Measurements from ENCODE around the gene ZDHHC1.

Gene ZDHHC1

GRCh38 chr16:67407176-67407787 is 9.0 kb downstream of the ZDHHC1 start:
- no peak for FAIRE-seq

DNA sequence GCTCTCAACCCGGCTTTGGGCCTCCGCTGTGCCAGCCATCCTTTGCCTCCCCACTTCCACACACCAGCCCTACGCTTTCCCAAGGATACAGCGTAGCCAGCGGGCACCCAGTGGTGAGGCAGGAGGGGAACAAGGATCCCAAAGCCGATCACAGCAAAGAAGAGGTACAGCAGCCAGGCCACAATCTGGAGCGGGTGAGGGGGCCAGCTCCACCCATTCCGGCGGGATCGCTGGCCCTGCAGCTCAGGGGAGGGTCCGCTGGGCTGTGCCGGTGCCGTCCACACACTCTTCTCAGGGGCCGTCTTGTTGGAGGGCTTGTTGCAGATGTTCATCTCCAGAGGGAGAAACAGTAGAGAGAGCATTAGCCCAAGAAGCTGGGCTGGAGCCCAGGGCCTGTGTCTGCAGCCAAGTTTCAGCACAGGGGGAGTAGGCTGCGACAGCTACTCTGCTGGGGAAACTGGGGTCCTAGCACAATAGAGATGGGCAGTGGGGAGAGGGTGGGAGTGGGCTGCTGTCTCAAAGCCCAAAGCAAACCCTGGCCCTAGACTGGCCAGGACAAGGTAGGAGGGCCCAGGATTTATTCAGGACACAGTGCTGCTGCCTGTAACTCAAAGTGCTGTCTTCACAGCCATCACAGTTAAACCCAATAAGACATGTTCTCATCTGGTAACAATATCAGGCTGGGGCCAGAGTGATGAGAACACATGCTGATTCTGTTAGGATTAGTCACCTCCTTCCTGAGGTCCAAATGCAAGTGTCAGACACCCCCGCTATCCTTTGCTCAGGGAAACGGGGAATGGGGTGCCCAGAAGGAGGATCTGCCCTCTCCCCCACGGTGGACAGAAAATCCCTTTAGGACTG is 9.9 kb downstream of the ZDHHC1 start:
- FAIRE-seq: no peak

DNA sequence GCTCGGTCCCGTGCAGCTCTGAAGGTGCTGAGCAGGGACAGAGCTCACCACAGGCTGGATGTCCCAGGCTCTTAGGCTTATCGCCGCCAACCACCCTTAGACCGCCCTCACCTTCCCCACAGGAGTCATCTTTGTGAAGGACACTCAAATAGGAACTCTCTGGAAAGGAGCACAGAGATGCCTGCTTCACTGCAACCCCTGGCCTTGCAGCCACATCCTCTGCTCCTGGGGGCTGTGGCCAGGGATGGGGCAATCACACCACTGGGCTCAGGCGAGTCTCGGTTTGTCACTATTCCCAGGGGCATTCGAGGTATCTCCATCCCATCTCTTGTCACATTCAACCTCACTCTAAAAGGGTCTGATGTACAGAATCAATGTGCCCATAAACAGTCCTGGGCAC is 10.9 kb downstream of the ZDHHC1 start:
- FAIRE-seq: no peak

DNA sequence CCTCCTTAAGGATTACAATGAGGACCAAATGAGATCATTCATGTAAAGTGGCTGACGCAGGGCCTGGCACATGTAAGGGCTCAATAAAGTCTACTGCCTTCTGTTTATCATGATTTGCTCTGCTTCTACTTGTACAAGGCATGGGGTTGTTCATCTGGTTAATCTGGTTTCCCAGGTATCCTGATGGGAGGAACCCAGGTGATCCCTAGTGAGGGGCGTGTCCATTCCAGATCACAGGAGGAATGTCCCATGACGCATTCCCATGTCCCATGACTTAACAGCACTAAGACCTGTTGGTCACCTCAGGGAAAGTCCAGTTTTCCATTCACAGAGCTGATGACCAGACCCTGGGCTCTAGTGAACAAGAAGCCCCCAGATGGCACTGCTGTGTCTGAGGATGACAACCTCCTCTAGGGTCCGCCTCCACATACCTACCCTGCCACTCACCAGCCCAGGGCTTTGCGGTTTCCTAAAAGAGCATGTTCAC is 11.5 kb downstream of the ZDHHC1 start:
- FAIRE-seq: no peak

GRCh38 chr16:67403976-67404555 is 12.2 kb downstream of the ZDHHC1 start:
- no peak for FAIRE-seq

DNA sequence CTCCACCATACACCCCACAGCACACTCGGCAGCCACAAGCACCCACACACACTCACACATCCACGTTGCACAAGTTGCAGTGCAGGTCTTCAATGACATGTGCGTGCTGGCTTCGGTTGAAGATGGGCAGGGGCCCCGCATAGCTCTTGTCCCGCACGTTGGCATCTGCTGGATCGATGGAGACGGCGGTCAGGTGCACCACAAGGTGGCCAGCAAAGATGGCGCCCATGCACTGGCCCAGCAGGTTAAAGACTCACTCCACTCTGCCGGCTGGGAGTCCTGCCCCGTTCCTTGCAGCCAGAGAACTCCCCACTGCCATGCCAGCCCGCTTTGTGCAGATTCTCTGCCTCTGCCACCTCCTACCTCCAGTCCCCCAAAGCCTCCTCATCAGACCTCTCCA is 15.4 kb downstream of the ZDHHC1 start:
- FAIRE-seq: no peak

DNA sequence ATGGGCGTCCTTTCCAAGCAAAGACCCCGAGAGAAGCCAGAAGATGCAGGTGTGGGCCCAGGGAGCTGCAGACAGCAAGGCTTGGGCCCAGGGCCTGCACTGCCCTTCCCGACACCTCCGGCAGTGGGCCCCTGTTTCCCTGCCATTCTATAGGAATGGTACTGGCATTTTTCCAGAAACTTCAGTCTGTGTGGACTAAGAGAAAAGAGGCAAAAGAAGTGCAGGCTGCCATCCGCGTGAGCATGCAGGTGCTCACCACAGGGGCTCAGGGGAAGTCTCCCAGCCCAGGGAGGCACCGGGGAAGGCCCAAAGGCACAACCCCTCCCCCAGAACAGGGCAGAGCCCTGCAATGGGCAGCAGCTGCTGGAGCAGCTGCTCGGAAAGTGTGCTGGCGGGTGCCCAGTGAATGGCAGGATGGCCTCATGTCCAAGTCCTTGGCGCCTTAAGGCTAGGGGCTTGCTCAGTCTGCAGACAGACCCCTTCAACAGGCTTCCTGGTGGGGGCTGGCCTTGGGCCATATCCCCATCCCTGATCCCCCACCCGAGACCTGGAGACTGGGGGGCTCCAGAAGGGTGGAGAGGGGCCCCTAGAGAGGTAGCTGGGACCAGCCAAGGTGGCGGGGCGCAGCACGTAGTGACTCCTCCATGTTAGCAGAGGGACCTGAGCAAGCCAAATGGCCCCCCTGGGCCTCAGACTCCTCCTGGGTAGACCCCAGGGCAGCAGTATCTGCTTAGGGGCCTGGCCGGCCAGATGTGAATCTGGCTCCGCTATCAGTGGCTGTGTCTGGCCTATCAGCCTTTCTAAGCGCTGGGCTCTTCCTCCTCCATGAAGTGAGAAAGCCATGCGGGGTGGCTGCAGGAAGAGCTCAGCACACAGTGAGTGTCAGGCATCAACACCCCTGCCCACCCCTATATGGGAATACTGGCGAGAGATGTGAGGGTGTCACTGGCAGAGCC is 16.2 kb downstream of the ZDHHC1 start:
- FAIRE-seq: no peak

- FAIRE-seq: no peak
Observed at GRCh38 chr16:67399218-67399733, 17.0 kb downstream of the ZDHHC1 start.

GRCh38 chr16:67398546-67399217 is 17.6 kb downstream of the ZDHHC1 start:
- FAIRE-seq: no peak

GRCh38 chr16:67397812-67398545 is 18.3 kb downstream of the ZDHHC1 start:
- no peak for FAIRE-seq

- no peak for FAIRE-seq
Observed at GRCh38 chr16:67397036-67397801, 19.1 kb downstream of the ZDHHC1 start.

DNA sequence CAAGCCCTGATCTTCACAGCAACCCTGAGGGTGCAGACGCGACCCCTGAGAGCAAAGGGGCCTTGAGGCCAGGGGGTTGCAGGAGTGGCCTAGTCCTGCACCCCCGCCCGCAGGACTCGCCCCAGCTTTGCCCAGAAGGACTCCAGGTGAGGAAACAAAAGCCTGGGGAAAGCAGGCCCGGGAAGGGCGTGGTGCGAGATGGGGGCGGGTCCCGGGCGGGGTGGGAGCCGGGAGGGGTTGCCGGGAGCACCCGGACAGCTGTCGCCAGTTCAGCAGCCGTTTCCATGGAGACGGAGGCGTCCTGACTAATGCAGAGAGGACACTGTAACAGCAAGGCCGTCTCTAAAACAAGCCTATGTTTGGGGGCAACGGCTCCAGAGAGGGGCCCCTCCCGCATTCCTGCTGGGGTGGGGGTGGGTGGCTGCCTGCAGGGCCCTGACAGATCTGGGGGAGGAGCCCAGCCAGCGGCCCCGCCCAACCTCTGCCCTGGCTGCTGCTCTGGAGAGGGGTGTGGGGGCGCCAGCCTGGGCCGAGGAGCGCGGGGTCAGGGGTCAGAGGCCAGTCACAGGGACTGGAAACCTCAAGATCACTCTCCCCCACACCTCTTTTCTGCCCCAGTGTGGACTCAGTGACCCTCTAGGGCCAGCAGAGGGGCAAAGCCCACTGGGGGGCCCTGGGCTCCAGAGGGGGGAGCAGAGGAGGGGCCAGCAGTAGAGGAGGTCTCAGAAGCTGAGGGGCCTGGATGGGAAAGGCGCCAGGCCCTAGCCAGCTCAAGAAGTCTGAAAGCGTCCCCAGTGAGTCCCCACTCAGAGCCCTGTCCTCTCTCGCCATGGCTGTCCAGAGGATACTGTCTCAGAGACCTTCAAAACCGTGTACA is 19.9 kb downstream of the ZDHHC1 start:
- FAIRE-seq: no peak

GRCh38 chr16:67395458-67396158 is 20.7 kb downstream of the ZDHHC1 start:
- no peak for FAIRE-seq

DNA sequence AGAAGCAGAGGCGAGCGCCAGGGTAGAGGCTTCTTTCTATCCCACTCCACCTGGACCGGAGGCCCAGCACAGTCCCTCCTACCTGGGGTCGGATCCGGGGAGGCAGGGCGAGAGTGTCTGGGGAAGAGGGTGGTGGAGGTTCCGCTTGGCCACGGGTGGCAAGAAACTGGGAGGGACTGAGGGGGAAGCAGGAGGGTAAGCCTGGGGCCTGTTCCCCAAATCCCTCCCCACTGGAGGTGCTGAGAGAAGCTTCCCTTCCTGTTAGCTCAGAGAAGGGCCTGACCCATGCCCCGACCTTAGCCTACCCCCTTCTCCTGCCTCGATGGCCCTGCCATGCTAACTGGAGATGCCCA is 21.2 kb downstream of the ZDHHC1 start:
- FAIRE-seq: no peak

DNA sequence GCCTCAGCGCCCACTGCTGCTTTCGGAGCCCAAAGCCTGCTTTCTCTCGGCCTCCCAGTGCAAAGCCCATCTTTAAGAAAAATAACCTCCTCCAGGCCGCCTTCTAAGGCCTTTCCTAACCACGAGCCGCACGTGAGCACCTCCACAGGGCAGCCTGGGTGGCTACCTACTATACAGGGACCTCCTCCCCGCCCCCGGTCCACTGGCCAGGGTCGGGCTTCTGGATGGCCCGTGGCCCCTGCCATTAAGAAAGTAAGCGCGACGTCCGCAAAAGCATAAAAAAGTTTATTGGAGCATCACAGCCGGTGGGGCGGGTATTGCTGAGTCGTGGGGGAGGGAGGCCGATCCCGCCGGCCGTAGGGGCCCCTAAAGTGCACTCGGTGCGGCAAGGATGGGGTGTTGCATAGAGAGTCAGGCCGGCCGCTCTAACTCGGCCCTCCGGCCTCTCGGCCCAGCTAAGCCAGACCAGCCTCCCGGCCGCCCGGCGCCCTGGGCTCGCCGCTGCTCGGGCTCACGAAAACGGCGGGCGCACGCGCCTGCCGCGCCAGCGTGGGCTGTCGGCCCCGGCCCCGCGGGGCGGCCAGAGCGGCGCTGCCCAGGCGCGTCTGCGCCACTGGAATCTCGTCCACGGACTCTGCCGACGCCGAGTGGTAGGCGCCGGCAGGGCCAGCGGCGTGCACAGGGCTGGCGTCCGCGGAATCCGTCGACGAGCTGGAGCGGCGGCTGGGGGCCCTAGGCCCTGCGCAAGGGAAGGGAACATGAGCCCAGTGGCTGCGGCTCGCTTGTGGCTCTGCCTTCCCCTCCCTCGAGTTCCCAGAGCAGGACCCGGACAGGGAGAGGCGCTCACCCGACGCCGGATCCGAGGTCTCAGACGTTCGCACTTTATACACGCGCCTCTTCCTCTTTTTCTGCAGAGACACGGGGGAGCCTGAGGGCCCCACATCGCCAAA is 21.8 kb downstream of the ZDHHC1 start:
- no peak for FAIRE-seq

DNA sequence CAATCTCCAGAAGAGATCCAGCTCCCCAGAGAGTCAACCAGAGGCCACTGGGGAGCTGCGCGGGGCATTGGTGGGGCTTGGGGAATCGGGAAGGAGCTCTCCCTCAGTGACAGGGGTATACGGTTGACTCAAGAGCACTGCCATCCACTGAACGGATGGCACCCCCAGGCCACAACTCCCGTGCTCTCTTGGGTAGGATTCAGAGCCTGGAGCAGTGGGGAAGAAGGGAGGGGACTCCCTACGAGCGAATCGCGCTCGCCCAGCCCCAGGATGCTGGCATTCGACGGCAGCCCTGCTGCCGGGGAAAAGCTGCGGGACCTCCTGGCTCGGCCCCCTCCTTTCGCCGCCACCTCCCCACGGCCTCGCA is 22.5 kb downstream of the ZDHHC1 start:
- FAIRE-seq: no peak

DNA sequence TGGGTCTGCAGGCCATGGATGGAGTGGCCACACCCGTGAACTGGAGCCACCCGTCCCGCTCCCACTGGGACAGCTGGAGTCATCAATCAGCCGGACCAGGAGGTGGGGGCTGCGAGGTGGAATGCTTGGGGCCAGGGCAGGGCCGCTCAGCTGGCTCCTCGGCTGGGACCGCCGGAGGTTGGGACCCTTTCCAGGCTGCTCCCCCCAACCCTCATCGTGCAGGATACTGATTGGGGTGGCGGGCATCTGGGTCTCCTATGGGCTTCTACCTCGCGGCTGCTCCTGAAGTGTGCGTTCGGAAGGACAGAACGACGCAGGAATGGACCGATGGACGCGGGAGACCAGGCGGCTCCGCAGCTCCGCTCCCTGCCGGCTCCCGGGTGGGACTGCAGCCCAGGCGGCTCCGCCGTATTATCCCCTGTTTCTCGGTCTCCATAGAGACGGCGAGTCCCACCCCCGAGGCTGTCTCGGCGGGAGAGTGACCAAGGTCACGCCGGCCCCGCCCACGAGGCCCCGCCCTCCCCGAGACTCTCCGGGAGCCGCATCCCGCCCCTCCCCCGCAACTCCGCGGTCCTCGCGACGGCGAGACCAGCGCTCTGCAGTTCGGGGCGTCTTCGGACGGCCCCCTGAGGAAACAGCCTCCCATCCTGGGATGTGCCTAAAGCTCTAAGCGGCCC is 23.0 kb downstream of the ZDHHC1 start, which contains the start of gene TPPP3:
TSS of gene TPPP3 (minus strand) at position 388 of the 677 bp plus-strand sequence. CDS start 2,387 bp downstream, outside the sequence.
- FAIRE-seq: no peak
